SU-DHL-6 (cell line): Measurements from ENCODE around the gene SESN1.

Experiments used
- EZH2phosphoT487 ChIP-seq: fragments of 200-600 bp; sonication (generic), shearing (Covaris generic); conservative IDR thresholded peaks from 2 replicates; pipeline ENCODE4 v1.6.1; 2018; ENCODE audit warnings: mild to moderate bottlenecking, antibody characterized with exemption, low read length, moderate library complexity, mixed read lengths
- TF ChIP-seq, protein P1 (sequence below): fragments of 200-600 bp; sonication (generic); IDR thresholded peaks from one replicate; pipeline ENCODE4 v1.5.1; 2017; ENCODE audit warnings: antibody characterized with exemption, mild to moderate bottlenecking, low read length, moderate library complexity; ENCODE audit not compliant: insufficient read depth, poor library complexity, severe bottlenecking

DNA sequence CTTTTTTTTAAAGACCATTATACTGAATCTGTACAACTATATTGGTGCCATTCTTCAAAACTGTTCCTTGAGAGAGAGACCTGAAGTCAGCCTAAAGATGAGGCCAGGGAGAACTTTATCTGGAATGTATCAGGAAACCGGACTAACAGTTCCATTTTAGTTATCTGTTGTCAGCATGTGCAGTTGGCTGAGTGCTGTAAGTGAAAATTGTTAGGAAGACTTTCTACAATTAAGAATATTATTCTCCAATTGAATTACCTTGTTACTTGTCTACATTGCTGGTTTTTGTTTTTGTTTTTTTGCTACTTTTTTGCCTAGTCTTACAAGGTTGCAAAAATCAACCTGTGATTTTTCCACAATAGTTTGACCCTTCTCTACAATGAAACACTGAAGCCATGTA lies 8.1 kb upstream of the SESN1 start:
- TF ChIP-seq, protein P1, sequence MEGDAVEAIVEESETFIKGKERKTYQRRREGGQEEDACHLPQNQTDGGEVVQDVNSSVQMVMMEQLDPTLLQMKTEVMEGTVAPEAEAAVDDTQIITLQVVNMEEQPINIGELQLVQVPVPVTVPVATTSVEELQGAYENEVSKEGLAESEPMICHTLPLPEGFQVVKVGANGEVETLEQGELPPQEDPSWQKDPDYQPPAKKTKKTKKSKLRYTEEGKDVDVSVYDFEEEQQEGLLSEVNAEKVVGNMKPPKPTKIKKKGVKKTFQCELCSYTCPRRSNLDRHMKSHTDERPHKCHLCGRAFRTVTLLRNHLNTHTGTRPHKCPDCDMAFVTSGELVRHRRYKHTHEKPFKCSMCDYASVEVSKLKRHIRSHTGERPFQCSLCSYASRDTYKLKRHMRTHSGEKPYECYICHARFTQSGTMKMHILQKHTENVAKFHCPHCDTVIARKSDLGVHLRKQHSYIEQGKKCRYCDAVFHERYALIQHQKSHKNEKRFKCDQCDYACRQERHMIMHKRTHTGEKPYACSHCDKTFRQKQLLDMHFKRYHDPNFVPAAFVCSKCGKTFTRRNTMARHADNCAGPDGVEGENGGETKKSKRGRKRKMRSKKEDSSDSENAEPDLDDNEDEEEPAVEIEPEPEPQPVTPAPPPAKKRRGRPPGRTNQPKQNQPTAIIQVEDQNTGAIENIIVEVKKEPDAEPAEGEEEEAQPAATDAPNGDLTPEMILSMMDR = no peak
- TF ChIP-seq EZH2phosphoT487 = no peak
